ENCODE data around the gene RAPGEF2.

RAPGEF2 gene

DNA sequence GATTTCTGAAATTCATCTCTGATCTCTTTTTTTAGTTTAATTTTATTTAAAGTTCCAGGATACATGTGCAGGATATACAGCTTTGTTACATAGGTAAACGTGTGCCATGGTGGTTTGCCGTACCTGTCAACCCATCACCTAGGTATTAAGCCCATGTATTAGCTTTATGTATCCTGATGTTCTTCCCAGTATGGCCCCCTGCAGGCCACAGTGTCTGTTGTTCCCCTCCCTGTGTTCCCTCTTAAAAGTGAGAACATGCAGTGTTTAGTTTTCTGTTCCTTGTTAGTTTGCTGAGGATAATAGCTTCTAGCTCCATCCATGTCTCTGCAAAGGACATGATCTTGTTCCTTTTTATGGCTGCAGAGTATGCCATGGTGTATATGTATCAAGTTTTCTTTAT is 153.2 kb downstream of the RAPGEF2 start:
- POLR2A ChIA-PET: no interaction called here
- CTCF ChIA-PET: interaction anchor here (0.9 to 1.1 kb wide), 2 partner anchors 198 to 208 kb away, joined by 3 to 4 read pairs; no protein-coding TSS in a partner anchor
- H3K4me1 ChIP-seq (ENCODE audit: control insufficient read depth, insufficient read depth, low read length): no peaks in the 10 kb centered on the region
- no peak for TF ChIP-seq ZNF155 (tag by site-specific recombination; IDR thresholded peaks at IDR 0.05)
- TF ChIP-seq ZFP37 (tag by site-specific recombination; IDR thresholded peaks at IDR 0.05): no peak
- TF ChIP-seq, protein P1, sequence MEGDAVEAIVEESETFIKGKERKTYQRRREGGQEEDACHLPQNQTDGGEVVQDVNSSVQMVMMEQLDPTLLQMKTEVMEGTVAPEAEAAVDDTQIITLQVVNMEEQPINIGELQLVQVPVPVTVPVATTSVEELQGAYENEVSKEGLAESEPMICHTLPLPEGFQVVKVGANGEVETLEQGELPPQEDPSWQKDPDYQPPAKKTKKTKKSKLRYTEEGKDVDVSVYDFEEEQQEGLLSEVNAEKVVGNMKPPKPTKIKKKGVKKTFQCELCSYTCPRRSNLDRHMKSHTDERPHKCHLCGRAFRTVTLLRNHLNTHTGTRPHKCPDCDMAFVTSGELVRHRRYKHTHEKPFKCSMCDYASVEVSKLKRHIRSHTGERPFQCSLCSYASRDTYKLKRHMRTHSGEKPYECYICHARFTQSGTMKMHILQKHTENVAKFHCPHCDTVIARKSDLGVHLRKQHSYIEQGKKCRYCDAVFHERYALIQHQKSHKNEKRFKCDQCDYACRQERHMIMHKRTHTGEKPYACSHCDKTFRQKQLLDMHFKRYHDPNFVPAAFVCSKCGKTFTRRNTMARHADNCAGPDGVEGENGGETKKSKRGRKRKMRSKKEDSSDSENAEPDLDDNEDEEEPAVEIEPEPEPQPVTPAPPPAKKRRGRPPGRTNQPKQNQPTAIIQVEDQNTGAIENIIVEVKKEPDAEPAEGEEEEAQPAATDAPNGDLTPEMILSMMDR (tag by site-specific recombination; IDR thresholded peaks at IDR 0.05): no peak
- TF ChIP-seq, protein P2, sequence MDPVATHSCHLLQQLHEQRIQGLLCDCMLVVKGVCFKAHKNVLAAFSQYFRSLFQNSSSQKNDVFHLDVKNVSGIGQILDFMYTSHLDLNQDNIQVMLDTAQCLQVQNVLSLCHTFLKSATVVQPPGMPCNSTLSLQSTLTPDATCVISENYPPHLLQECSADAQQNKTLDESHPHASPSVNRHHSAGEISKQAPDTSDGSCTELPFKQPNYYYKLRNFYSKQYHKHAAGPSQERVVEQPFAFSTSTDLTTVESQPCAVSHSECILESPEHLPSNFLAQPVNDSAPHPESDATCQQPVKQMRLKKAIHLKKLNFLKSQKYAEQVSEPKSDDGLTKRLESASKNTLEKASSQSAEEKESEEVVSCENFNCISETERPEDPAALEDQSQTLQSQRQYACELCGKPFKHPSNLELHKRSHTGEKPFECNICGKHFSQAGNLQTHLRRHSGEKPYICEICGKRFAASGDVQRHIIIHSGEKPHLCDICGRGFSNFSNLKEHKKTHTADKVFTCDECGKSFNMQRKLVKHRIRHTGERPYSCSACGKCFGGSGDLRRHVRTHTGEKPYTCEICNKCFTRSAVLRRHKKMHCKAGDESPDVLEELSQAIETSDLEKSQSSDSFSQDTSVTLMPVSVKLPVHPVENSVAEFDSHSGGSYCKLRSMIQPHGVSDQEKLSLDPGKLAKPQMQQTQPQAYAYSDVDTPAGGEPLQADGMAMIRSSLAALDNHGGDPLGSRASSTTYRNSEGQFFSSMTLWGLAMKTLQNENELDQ (tag by site-specific recombination; IDR thresholded peaks at IDR 0.05; ENCODE audit: low read depth): no peak
- TF ChIP-seq ZNF214 (tag by site-specific recombination; IDR thresholded peaks at IDR 0.05; ENCODE audit: borderline replicate concordance): no peak
- TF ChIP-seq ZNF350 (tag by site-specific recombination; IDR thresholded peaks at IDR 0.05): no peak
- no peak for TF ChIP-seq ZNF843 (tag by site-specific recombination; IDR thresholded peaks at IDR 0.05)
- TF ChIP-seq ZNF140 (tag by site-specific recombination; IDR thresholded peaks at IDR 0.05): no peak
- no peak for TF ChIP-seq ZNF16 (tag by site-specific recombination; IDR thresholded peaks at IDR 0.05; ENCODE audit: low read depth)
- TF ChIP-seq IKZF3 (tag by site-specific recombination; IDR thresholded peaks at IDR 0.05): no peak
- TF ChIP-seq ZNF223 (tag by site-specific recombination; IDR thresholded peaks at IDR 0.05): no peak
- TF ChIP-seq ZNF701 (tag by site-specific recombination; IDR thresholded peaks at IDR 0.05): no peak
- TF ChIP-seq, protein P3, sequence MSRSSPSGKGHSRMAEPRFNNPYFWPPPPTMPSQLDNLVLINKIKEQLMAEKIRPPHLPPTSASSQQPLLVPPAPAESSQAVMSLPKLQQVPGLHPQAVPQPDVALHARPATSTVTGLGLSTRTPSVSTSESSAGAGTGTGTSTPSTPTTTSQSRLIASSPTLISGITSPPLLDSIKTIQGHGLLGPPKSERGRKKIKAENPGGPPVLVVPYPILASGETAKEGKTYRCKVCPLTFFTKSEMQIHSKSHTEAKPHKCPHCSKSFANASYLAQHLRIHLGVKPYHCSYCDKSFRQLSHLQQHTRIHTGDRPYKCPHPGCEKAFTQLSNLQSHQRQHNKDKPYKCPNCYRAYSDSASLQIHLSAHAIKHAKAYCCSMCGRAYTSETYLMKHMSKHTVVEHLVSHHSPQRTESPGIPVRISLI (tag by site-specific recombination; IDR thresholded peaks at IDR 0.05): no peak
- no peak for TF ChIP-seq SETDB1 (IDR thresholded peaks at IDR 0.05; ENCODE audit: insufficient read length, low read length)
- TF ChIP-seq, protein P4, sequence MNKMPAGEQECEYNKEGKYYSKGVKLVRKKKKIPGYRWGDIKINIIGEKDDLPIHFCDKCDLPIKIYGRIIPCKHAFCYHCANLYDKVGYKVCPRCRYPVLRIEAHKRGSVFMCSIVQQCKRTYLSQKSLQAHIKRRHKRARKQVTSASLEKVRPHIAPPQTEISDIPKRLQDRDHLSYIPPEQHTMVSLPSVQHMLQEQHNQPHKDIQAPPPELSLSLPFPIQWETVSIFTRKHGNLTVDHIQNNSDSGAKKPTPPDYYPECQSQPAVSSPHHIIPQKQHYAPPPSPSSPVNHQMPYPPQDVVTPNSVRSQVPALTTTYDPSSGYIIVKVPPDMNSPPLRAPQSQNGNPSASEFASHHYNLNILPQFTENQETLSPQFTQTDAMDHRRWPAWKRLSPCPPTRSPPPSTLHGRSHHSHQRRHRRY (tag by site-specific recombination; IDR thresholded peaks at IDR 0.05): no peak
- no peak overlapping the region for H3K4me3 ChIP-seq (ENCODE audit: low read depth, low read length)
- H3K36me3 ChIP-seq (ENCODE audit: control insufficient read depth in 2 of 2, insufficient read depth in 1 of 2, low read length in 2 of 2): peaks cover 0 to 13% of the 10 kb centered on the region in 2 experiments; a peak in 1 of 3 replicates
- no peaks in the 10 kb centered on the region for H3K9me3 ChIP-seq (ENCODE audit: control insufficient read depth, insufficient read depth, low read depth, low read length)
- H3K27ac ChIP-seq (ENCODE audit: extremely low read depth, low read depth, low read length): no peak overlapping the region

DNA sequence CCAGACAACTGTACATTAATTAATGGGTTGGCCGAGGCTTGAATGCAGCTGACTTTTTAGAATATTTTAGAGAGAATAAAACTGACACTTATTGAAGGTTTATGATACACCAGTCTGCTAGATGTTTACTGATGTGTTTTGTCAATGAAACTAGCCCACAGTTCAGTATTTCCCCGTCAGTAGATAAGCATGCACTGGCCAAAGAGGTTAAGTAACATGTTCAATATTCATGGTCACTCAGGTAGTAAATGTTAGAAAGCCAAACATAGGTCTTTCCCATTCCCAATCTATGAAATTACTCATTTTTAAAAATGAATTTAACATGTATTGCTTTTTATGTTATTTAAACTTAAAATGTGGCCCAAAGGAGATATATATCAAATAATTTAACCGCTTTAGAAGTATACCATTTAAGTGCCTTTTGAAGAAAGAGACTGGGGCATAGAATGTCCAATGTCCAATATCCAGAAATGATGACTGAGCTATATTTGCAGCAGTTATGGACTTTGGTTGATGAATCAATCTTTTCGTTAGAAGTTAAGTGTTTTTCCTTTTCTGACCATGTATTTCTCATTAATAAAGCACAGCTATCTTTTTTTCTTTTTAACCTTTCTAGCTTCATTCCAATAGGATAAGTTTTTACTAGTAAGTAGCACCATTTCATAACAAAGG is 156.1 kb downstream of the RAPGEF2 start:
- no peak overlapping the region for H3K4me3 ChIP-seq (ENCODE audit: low read depth, low read length)
- TF ChIP-seq HOXD13 (CRISPR knock-in tag; IDR thresholded peaks at IDR 0.05; ENCODE audit: borderline replicate concordance) (no peak), ZBTB8A (tag by site-specific recombination; IDR thresholded peaks at IDR 0.05) (no peak), IKZF3 (tag by site-specific recombination; IDR thresholded peaks at IDR 0.05) (no peak), ZNF623 (tag by site-specific recombination; IDR thresholded peaks at IDR 0.05) (no peak), ZNF2 (tag by site-specific recombination; IDR thresholded peaks at IDR 0.05) (no peak), WT1 (tag by site-specific recombination; IDR thresholded peaks at IDR 0.05) (no peak), ZNF548 (tag by site-specific recombination; IDR thresholded peaks at IDR 0.05) (no peak), ZNF830 (tag by site-specific recombination; IDR thresholded peaks at IDR 0.05; ENCODE audit: low read depth) (no peak), ZBTB7A (tag by site-specific recombination; IDR thresholded peaks at IDR 0.05; ENCODE audit: low read depth) (no peak)
- TF ChIP-seq, protein P5, sequence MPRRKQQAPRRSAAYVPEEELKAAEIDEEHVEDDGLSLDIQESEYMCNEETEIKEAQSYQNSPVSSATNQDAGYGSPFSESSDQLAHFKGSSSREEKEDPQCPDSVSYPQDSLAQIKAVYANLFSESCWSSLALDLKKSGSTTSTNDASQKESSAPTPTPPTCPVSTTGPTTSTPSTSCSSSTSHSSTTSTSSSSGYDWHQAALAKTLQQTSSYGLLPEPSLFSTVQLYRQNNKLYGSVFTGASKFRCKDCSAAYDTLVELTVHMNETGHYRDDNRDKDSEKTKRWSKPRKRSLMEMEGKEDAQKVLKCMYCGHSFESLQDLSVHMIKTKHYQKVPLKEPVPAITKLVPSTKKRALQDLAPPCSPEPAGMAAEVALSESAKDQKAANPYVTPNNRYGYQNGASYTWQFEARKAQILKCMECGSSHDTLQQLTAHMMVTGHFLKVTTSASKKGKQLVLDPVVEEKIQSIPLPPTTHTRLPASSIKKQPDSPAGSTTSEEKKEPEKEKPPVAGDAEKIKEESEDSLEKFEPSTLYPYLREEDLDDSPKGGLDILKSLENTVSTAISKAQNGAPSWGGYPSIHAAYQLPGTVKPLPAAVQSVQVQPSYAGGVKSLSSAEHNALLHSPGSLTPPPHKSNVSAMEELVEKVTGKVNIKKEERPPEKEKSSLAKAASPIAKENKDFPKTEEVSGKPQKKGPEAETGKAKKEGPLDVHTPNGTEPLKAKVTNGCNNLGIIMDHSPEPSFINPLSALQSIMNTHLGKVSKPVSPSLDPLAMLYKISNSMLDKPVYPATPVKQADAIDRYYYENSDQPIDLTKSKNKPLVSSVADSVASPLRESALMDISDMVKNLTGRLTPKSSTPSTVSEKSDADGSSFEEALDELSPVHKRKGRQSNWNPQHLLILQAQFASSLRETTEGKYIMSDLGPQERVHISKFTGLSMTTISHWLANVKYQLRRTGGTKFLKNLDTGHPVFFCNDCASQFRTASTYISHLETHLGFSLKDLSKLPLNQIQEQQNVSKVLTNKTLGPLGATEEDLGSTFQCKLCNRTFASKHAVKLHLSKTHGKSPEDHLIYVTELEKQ (tag by site-specific recombination; IDR thresholded peaks at IDR 0.05; ENCODE audit: borderline replicate concordance): no peak

More for the DNA sequence above, 156.1 kb downstream of the RAPGEF2 start:
- POLR2A ChIA-PET: no interaction called here
- CTCF ChIA-PET: no interaction called here
- Histone ChIP-seq H3K4me1 (ENCODE audit: control insufficient read depth, insufficient read depth, low read length) (no peaks in the 10 kb centered on the region), H3K36me3 (ENCODE audit: control insufficient read depth in 2 of 2, insufficient read depth in 1 of 2, low read length in 2 of 2) (peaks cover 0 to 2% of the 10 kb centered on the region in 2 experiments; a peak in 1 of 3 replicates), H3K27ac (ENCODE audit: extremely low read depth, low read depth, low read length) (no peak overlapping the region), H3K9me3 (ENCODE audit: control insufficient read depth, insufficient read depth, low read depth, low read length) (no peaks in the 10 kb centered on the region)

All from HEK293 (cell line).